Measurements from ENCODE around the gene ZNF678.

DNA sequence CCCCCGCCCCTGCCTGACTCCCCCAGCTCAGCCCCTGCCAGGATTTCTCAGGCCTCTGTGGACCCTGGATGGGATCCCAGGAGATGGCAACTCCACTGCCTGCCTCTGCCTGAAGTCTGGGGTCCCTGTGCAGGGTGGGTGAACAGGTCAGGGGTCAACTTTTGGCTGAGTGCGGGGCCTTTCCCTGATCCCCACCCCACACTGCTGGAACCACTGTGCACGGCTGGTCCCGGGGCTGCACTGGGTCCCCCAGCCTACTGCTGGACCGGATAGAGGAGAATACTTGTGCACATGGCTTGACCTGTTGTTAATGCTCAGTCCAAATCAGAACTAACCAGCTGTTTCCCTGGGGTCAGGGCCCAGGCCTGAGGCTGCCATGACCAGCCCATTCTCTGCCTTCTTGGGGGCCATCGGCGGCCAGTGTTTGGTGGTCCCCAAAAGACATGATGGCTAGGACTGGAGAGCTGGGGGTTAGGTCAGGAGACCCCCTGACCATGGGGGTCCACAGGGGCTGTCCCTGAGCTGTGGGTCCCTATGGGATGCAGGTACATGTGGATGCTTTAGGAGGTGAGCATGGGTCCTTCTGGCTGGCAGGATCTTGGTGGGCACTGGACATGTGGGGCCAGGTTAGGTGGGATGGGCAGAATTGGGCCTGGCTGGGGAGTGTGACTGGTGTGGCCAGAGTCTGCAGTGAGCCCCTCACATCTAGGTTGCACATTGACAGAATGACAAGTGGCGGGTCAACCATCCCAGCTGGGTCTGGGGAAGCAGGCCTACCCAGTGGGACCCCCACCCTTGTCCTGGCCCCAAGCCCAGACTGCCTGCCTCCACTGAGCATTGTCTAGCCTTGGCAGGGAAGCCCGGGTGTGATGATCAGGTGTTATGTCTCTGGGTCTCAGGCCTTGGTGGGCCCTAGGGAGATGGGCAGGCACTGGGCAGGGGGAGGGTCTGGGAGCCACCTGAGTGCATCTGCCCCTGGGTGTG, 19.0 kb upstream of the ZNF678 start:
- TF ChIP-seq EZH2 (IDR thresholded peaks at IDR 0.05; ENCODE audit: insufficient read depth, poor library complexity, severe bottlenecking): no peak
- no peak for TF ChIP-seq EZH2phosphoT487 (IDR thresholded peaks at IDR 0.05; ENCODE audit: insufficient read depth, low read depth)

All from GM23248 (cell line).